CD14-positive monocyte (primary cell): Measurements from ENCODE around the gene KIFC3. TPM values are rescaled to one million over a fixed set of nuclear protein-coding genes. Genes with fewer than 3 reads are reported as not detected.

Experiments used
- DNase-seq, 3 donors: peaks; one replicate each; pipeline ENCODE4 v3.0.0-alpha.2; 2011 to 2022
- H2AFZ ChIP-seq: 2 replicates; pipeline ENCODE4 v1.6.0; 2012; ENCODE audit warnings: mild to moderate bottlenecking, low read depth, low read length, inconsistent platforms; ENCODE audit not compliant: insufficient read depth, poor library complexity, severe bottlenecking
- H3K27ac ChIP-seq, 2 donors: 1 replicate in 1 of 2; 2 replicates in 1 of 2; pipeline ENCODE4 v1.5.1; 2012 to 2013; ENCODE audit warnings: low read length in 2 of 2, control low read depth in 1 of 2, inconsistent platforms in 1 of 2, low read depth in 1 of 2, mild to moderate bottlenecking in 1 of 2
- H3K27me3 ChIP-seq, 2 donors: one replicate each; pipeline versions ENCODE4 v1.6.0 to v1.6.1; 2011 to 2013; ENCODE audit warnings: low read length in 2 of 2; ENCODE audit not compliant: control insufficient read depth in 2 of 2, insufficient read depth in 2 of 2
- H3K36me3 ChIP-seq, 2 donors: replicated peaks in 1 of 2; 1 replicate in 1 of 2; 2 replicates in 1 of 2; pipeline versions ENCODE4 v1.5.1 to v1.6.1; 2012 to 2013; ENCODE audit warnings: low read length in 2 of 2, control low read depth in 1 of 2, inconsistent platforms in 1 of 2, mild to moderate bottlenecking in 1 of 2; ENCODE audit not compliant: insufficient read depth in 2 of 2, control insufficient read depth in 1 of 2
- H3K4me1 ChIP-seq, 2 donors: 1 replicate in 1 of 2; 2 replicates in 1 of 2; pipeline versions ENCODE4 v1.5.1 to v1.6.1; 2012 to 2013; ENCODE audit warnings: low read length in 2 of 2, control low read depth in 1 of 2, inconsistent platforms in 1 of 2, mild to moderate bottlenecking in 1 of 2, moderate library complexity in 1 of 2; ENCODE audit not compliant: insufficient read depth in 2 of 2, control insufficient read depth in 1 of 2
- H3K4me2 ChIP-seq: replicated peaks from 2 replicates; pipeline ENCODE3; 2012; ENCODE audit warnings: low read length, moderate library complexity, mild to moderate bottlenecking; ENCODE audit not compliant: poor library complexity, severe bottlenecking; ENCODE audit errors: extremely low read depth
- H3K4me3 ChIP-seq, 3 experiments: fragments of 200-600 bp in 1 of 3; sonication (generic) in 1 of 3; replicated peaks in 1 of 3; 1 replicate in 2 of 3; 2 replicates in 1 of 3; pipeline ENCODE4 v1.5.1; 2011 to 2013; ENCODE audit warnings: low read length in 3 of 3, mild to moderate bottlenecking in 3 of 3, control low read depth in 2 of 3, low read depth in 2 of 3, inconsistent platforms in 1 of 3, moderate library complexity in 1 of 3
- H3K79me2 ChIP-seq: 2 replicates; pipeline ENCODE4 v1.6.0; 2012; ENCODE audit warnings: mild to moderate bottlenecking, control low read depth, inconsistent platforms, low read length, moderate library complexity; ENCODE audit not compliant: insufficient read depth
- H3K9ac ChIP-seq: 2 replicates; pipeline ENCODE4 v1.6.0; 2017; ENCODE audit warnings: low read length, mild to moderate bottlenecking; ENCODE audit not compliant: insufficient read depth, poor library complexity, severe bottlenecking
- H3K9me3 ChIP-seq, 2 donors: replicated peaks in 1 of 2; 1 replicate in 1 of 2; 2 replicates in 1 of 2; pipeline versions ENCODE4 v1.5.1 to v1.6.1; 2012 to 2013; ENCODE audit warnings: low read length in 2 of 2, control low read depth in 1 of 2; ENCODE audit not compliant: control insufficient read depth in 1 of 2, insufficient read depth in 1 of 2
- H4K20me1 ChIP-seq: 2 replicates; pipeline ENCODE4 v1.6.0; 2012; ENCODE audit warnings: mild to moderate bottlenecking, low read length, control low read depth, moderate library complexity; ENCODE audit not compliant: insufficient read depth
- H3K27ac Mint-ChIP-seq, 7 donors: one replicate each; pipeline ENCODE4 v1.8.0; 2020; ENCODE audit warnings: mild to moderate bottlenecking in 7 of 7, mixed read lengths in 7 of 7, moderate library complexity in 6 of 7, inconsistent platforms in 2 of 7
- H3K27me3 Mint-ChIP-seq, 3 donors: one replicate each; pipeline ENCODE4 v1.8.0; 2021 to 2022; ENCODE audit warnings: low read depth in 3 of 3, mild to moderate bottlenecking in 3 of 3, mixed read lengths in 3 of 3, moderate library complexity in 3 of 3, inconsistent platforms in 1 of 3
- H3K36me3 Mint-ChIP-seq, 2 donors: one replicate each; pipeline ENCODE4 v1.8.0; 2020; ENCODE audit warnings: mixed read lengths in 2 of 2, inconsistent platforms in 1 of 2, mild to moderate bottlenecking in 1 of 2
- H3K4me1 Mint-ChIP-seq: one replicate; pipeline ENCODE4 v1.8.0; 2020; ENCODE audit warnings: mild to moderate bottlenecking, mixed read lengths
- H3K4me3 Mint-ChIP-seq, 2 donors: one replicate each; pipeline ENCODE4 v1.8.0; 2020; ENCODE audit warnings: mild to moderate bottlenecking in 2 of 2, mixed read lengths in 2 of 2, moderate library complexity in 1 of 2
- H3K9me3 Mint-ChIP-seq, 7 donors: one replicate each; pipeline ENCODE4 v1.8.0; 2020 to 2022; ENCODE audit warnings: mixed read lengths in 7 of 7, mild to moderate bottlenecking in 6 of 7, moderate library complexity in 6 of 7, inconsistent platforms in 2 of 7
- CTCF ChIP-seq: fragments of 200-600 bp; IDR thresholded peaks from one replicate; pipeline ENCODE4 v1.8.0; 2022; ENCODE audit warnings: antibody characterized with exemption, mild to moderate bottlenecking
- WGBS: methylation state at CpG from one replicate; pipeline ENCODE4 v1.1.5; 2013; ENCODE audit warnings: missing lambda C conversion rate; ENCODE audit not compliant: insufficient coverage; 5-methylcytosine and 5-hydroxymethylcytosine counted together
- intact Hi-C, 2 donors: fragments of 100-400 bp; cut with micrococcal nuclease; formaldehyde crosslinking; loops; one replicate each; pipeline versions ENCODE4 v1.15.0 to v1.15.1; 2023
- polyA plus RNA-seq, 3 donors: library from polyadenylated mRNA; depleted of rRNA in 1 of 3; unstranded in 2 of 3; stranded (reverse) in 1 of 3; fragments of 300-500 nt in 2 of 3; fragments of >200 nt in 1 of 3; fragmentation: Illumina TruSeq in 2 of 3; gene quantifications; 1 replicate in 2 of 3; 2 replicates in 1 of 3; pipeline ENCODE4 v1.2.3, GENCODE V29; 2012 to 2021

KIFC3 gene
- polyA plus RNA-seq, 3 donors, result 0.24 to 1.7 TPM; not detected in 1

DNA sequence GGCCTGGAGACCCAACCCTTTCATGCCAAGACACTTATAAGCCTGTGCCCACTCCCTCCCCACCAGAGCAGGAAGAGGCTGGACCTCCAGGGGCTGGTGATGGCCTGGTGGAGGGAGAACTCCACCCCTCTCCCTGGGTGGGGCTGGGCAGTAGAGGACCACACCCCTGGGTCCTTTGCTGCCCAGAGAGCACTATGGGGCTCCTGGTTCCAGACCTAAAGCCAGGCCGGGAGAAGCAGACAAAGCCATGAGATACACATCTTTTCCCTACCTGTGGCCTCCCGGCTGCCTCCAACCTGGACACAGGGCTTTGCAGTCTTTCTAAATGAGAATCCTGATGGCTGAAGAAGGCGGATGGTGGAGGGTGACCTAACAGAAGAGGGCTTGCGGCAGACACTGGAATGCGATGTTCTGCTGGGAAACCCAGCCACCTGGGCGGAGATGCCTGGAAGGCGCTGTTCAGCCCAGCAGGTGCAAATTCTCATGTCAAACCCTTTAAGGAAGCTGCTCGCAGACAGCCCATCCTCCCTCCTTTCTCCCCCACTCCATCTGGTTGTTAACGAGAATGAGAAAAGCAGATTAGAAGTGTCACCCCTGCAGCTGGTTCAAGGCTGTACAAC is 43.9 kb upstream of the KIFC3 start:
- no peak for DNase-seq
- intact Hi-C loops, result no loop called here
- no peak overlapping the region for H3K27ac ChIP-seq

DNA sequence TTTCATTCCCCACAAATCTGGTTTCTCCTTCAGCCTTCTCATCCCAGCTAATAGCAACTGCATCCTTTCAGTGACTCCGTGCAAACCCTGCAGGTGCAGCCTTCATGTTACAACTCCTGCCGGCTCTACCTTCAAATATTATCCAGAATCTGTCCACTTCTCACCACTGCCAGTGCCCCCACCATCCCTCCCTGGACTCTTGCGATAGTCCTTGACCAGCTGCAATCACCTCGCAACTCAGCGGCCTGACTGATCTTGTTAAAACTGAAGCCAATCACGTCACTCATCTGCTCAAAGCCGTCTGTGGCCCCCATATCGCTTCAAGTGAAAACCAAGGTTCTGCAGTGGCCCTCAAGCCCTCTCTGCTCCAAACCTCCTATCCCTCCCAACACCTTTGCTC is 42.8 kb upstream of the KIFC3 start:
- Mint-ChIP-seq H3K27me3 (peaks cover 1 to 4% (median 3%) of the 10 kb centered on the region in 3 donors), H3K27ac (no peak overlapping the region), H3K4me3 (no peak overlapping the region), H3K4me1 (no peaks in the 10 kb centered on the region), H3K9me3 (peaks cover 0 to 3% (median 0%) of the 10 kb centered on the region in 7 donors), H3K36me3 (no peaks in the 10 kb centered on the region)
- intact Hi-C loops, result no loop called here
- H4K20me1 ChIP-seq, result no peaks in the 10 kb centered on the region
- H3K4me2 ChIP-seq, result no peak overlapping the region
- H3K27ac ChIP-seq, result no peak overlapping the region
- no peak overlapping the region for H2AFZ ChIP-seq
- no peaks in the 10 kb centered on the region for H3K79me2 ChIP-seq
- H3K36me3 ChIP-seq, result no peaks in the 10 kb centered on the region
- H3K9me3 ChIP-seq, result no peaks in the 10 kb centered on the region
- no peak overlapping the region for H3K9ac ChIP-seq
- WGBS, result 97% methylated on average over 8 of the region's 8 CpGs
- no peak overlapping the region for H3K4me3 ChIP-seq
- no peak for TF ChIP-seq CTCF
- no peak for DNase-seq
- H3K27me3 ChIP-seq, result no peaks in the 10 kb centered on the region
- H3K4me1 ChIP-seq, result no peaks in the 10 kb centered on the region

More for the DNA sequence above, 43.9 kb upstream of the KIFC3 start:
- H3K27me3 Mint-ChIP-seq, result peaks cover 3 to 4% (median 3%) of the 10 kb centered on the region in 3 donors
- peaks cover 0 to 3% (median 0%) of the 10 kb centered on the region in 7 donors for H3K9me3 Mint-ChIP-seq
- 89% methylated on average over 7 of the region's 9 CpGs for WGBS
- no peaks in the 10 kb centered on the region for H3K4me1 Mint-ChIP-seq
- Histone ChIP-seq H3K9ac (no peak overlapping the region), H3K36me3 (no peaks in the 10 kb centered on the region), H3K9me3 (no peaks in the 10 kb centered on the region), H3K27me3 (no peaks in the 10 kb centered on the region), H3K4me1 (no peaks in the 10 kb centered on the region), H4K20me1 (no peaks in the 10 kb centered on the region), H3K79me2 (no peaks in the 10 kb centered on the region), H3K4me2 (no peak overlapping the region), H2AFZ (no peak overlapping the region), H3K4me3 (no peak overlapping the region)
- no peak overlapping the region for H3K27ac Mint-ChIP-seq
- H3K4me3 Mint-ChIP-seq, result no peak overlapping the region
- TF ChIP-seq CTCF, result no peak
- H3K36me3 Mint-ChIP-seq, result no peaks in the 10 kb centered on the region
